IPS-NIHi11 (cell line): Measurements from ENCODE around the gene PCID2.

Experiments used
- DNase-seq: peaks from one replicate; pipeline ENCODE4 v3.0.0; 2012; ENCODE audit warnings: mixed read lengths, low spot score

Gene PCID2

DNA sequence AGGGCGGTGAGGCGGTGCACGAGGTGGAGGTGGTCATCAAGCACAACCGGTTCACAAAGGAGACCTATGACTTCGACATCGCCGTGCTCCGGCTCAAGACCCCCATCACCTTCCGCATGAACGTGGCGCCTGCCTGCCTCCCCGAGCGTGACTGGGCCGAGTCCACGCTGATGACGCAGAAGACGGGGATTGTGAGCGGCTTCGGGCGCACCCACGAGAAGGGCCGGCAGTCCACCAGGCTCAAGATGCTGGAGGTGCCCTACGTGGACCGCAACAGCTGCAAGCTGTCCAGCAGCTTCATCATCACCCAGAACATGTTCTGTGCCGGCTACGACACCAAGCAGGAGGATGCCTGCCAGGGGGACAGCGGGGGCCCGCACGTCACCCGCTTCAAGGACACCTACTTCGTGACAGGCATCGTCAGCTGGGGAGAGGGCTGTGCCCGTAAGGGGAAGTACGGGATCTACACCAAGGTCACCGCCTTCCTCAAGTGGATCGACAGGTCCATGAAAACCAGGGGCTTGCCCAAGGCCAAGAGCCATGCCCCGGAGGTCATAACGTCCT lies 59.4 kb downstream of the PCID2 start:
- DNase-seq, result no peak

- DNase-seq, result no peak
Observed at GRCh38 chr13:113148407-113148806, 60.1 kb downstream of the PCID2 start.

GRCh38 chr13:113147206-113147605 lies 61.3 kb downstream of the PCID2 start:
- no peak for DNase-seq

DNA sequence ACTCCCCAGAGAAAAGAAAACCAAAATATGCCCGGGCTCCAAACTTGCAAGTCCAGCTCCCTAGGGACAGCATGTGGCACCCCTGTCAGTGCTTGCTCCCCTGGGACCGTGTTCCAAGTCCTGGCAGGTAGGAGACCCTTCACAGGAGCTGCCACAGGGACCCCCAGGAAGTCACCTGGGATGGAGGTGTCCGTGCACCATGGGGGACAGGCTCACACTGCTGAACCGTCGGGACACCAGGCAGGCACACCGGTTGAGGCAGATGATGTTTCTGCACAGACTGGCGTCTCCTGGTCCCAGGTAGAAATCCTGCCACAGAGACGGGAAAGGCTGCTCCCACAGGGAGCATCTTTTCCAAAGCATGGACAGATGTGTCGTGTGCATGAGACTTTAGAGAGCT lies 61.7 kb downstream of the PCID2 start:
- no peak for DNase-seq

DNA sequence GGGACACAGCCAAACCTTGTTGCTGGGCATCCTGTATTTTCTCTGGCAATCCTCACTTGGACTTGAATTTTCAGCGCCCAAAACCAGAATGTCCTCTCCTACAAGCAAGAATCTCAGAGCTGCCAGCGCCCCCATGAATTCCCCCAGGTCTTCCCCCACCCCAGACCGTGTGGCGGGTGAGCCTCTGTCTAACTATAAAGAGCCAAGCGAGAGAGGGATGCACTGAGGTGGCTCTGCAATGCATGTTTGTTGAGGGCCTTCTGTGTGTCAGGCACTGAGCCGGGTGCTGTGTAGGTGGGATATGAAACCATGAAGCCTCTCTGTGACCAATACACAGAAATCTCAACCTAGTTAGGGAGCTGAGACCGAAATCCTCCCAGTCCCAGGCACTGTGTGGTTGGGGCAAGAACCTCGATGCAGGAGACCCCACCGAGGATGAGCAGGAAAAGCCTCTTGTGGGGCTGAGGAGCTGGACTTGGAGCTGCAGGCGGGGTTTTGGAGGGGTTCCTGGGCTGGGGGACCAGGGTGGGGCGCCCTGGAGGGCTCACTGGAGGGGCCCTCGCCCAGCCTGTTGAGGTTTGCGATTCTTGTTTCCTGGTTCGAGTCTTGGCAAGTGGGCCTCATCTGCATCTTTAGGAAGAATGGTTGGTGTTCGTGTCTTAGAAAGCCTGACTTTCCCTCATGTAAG lies 62.4 kb downstream of the PCID2 start:
- DNase-seq, result no peak

DNA sequence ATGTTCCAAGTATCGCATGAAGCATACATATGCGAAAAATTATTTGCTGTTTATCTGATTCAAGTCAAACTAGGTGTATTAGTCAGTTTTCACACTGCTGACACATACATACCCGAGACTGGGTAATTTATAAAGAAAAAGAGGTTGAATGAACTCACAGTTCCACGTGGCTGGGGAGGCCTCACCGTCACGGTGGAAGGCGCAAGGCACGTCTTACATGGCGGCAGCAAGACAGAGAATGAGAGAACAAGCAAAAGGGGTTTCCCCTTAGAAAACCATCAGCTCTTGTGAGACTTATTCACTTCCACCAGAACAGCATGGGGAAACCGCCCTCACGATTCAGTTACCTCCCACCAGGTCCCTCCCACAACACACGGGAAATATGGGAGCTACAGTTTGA lies 63.0 kb downstream of the PCID2 start:
- no peak for DNase-seq

DNA sequence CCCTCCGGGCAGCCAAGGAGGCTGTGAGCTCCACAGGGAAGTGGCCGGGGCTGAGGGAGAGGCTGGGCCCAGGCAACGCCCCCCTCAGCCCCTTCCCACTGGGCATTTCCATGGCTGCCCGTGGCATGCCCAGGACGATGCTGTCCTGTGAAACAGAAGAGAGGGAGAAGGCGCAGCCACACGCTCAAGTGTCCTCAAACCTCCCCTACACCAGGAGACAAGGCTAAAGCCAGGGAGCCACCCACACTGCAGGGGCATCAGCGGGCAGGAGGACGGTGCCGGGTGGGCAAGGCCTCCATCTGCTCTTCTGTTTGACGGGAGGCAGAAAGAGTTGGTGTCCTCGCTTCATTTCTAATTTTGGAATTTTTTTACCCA lies 64.2 kb downstream of the PCID2 start:
- DNase-seq, result no peak

- no peak for DNase-seq
Observed at GRCh38 chr13:113143466-113144254, 64.8 kb downstream of the PCID2 start.

DNA sequence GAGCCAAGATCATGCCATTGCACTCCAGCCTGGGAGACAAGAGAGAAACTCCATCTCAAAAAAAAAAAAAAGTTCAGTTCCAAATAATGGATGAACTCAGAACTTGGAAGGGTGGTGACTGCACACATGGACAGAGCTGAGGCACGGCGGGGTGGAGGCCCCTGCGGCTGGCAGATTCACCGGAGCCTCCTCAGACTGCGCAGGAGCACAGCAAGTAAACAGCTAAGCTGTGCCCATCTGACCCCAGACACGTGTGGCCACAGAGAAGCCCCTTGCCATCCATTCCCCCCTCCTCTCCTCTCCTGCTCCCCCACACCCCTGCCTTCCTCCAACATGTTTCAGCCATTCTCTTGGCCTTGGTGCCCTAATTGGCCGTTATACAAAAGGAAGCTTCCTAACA lies 65.6 kb downstream of the PCID2 start:
- DNase-seq, result no peak

DNA sequence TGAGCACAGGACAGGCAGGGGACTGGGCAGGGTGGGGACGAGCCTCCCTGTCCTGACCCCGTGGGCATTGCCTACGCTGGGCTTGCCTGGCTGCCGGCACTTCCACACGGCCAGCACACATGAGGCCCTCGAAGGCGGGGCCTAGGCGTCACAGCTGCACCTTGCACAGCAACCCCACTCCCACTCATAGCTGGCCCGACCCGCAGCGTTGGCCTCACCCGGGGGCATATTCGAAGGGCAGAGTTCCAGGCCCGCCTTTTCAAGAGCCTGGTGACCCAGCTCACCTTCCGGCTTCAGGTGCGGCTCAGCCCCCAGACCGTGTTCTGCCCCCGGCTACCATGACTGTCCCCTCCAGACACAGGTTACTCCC lies 66.9 kb downstream of the PCID2 start:
- DNase-seq, result no peak

GRCh38 chr13:113140677-113141600 lies 67.5 kb downstream of the PCID2 start:
- no peak for DNase-seq

DNA sequence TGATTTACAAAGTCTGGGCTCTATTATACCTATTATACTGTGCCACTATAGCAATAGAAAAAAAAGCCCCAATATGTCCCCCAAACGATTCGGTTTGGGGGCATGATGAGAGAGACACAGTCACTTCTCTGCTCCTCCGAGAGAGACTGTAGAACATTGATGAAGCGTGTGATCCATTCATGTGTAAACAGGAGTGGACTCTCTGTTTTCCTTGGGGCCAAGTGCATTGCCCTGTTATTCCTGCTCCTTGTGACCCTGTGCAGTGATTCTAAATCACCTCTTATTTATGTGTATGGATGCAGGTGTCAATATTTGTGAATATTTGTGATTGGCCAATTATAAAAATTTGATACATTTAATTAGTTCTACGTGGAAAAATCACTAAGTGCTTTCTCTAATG lies 68.9 kb downstream of the PCID2 start:
- no peak for DNase-seq

GRCh38 chr13:113138792-113139551 lies 69.5 kb downstream of the PCID2 start:
- no peak for DNase-seq

GRCh38 chr13:113137691-113138298 lies 70.7 kb downstream of the PCID2 start:
- no peak for DNase-seq

GRCh38 chr13:113135281-113135760 lies 73.1 kb downstream of the PCID2 start:
- DNase-seq, result no peak

DNA sequence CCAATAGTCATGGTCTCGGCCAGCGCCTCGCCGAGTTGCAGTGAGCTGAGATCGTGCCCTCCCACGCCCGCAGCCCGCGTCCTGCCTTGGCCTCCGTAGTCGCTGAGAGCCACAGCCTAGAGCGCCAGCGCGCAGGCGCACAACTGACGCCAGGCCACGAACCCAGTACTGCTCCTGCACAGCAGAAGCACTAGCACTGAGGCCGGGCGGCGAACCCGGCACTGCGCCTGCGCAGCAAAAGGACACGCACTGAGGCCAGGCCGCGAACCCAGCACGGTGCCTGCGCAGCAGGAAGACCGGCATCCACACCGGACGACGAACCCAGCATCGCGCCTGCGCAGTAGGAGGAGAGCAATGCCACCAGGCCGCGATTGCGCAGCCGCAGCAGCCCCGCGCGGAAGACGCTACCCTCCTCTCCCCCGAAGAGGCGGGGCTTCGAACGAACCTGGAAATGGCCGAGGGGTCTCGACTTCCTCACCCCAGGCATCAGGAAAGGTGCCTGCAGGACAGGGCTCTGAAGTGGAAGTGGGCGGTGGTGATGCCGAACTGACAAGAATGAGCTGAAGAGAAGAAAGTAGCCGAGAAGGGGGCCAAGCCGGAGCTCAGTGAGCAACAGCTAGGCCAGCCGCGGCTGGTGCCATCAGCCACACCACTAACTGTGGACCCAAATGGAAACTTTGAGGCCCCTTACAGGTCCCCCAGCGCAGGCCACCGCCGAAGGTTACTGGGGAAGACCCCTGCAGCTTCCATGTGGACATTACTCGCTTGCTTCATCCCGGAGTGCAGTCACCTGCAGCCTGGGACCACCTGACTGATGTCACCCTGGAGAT lies 78.3 kb downstream of the PCID2 start:
- no peak for DNase-seq

DNA sequence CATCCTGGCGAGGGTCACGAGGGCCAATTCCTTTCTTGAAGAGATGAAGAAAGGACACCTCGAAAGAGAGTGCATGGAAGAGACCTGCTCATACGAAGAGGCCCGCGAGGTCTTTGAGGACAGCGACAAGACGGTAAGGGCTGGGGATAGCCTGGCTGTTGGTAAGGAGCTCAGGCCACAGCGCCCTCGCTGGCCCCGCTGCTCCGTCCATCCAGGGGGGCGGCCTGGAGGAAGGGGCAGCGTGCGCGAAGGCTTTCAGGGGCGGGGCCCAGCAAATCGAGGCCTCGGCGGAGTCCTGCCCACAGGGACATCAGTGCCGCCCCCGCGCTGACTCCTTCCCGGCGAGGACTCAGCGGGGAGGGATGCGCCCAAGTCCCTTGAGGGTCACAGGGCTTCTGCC lies 79.0 kb downstream of the PCID2 start:
- DNase-seq, result peak; percentile 55
